NCI-H1105 treated with DMSO at 0.1 percent for 48 hours (cell line): ENCODE data around the gene NIPSNAP2.
"Not testable (repeated sequence)": the region's sequence is repeated elsewhere in the genome, so short reads cannot be mapped to it uniquely, and the experiment has no call there.

ENCODE experiments used
- DNase-seq: peaks from one replicate; lab custom pipeline; 2025; lab: John Stamatoyannopoulos, UW

NIPSNAP2 gene

GRCh38 chr7:56046721-56047445 lies 82.5 kb downstream of the NIPSNAP2 start:
- no peak for DNase-seq

DNA sequence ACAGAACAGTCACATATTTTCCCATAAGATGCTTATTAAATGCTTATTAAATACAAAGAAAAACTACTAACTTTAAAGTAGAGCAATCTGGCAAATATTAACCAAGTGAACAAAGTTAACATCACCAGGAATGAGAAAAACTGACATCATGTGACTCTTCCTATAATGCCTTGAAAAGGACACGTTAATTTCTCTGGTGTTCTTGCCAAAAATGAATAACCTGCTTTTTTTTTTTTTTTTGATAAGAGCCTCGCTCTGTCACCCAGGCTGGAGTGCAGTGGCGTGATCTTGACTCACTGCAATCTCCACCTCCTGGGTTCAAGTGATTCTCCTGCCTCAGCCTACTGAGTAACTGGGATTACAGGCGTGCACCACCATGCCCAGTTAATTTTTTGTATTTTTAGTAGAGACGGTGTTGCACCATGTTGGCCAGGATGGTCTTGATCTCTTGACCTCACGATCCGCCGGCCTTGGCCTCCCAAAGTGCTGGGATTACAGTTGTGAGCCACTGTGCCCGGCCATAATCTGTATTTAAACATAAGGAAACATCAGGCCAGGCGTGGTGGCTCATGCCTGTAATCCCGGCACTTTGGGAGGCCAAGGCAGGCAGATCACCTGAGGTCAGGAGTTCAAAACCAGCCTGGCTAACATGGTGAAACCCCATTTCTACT lies 83.2 kb downstream of the NIPSNAP2 start:
- not testable (repeated sequence) for DNase-seq

- no peak for DNase-seq
Observed at GRCh38 chr7:56048245-56048644, 83.9 kb downstream of the NIPSNAP2 start.

DNA sequence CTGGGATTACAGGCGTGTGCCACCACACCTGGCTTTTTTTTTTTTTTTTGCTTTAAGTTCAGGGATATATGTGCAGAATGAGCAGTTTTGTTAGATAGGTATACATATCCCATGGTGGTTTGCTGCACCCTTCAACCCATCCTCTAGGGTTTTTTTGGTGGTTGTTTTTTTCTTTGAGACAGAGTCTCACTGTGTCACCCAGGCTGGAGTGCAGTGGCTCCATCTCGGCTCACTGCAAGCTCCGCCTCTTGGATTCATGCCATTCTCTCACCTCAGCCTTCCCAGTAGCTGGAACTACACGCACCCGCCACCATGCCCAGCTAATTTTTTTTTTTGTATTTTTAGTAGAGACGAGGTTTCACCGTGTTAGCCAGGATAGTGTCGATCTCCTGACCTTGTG lies 84.4 kb downstream of the NIPSNAP2 start:
- DNase-seq, result peak; percentile 46
